Chondrocyte (in vitro differentiated cells): ENCODE results near the gene DNAH17. TPM values are rescaled to one million over a fixed set of nuclear protein-coding genes. Genes with fewer than 3 reads are reported as not detected.

Experiments used
- DNase-seq: peaks from one replicate; pipeline ENCODE4 v3.0.0; 2021; ENCODE audit warnings: mixed read lengths, low spot score
- H3K27ac Mint-ChIP-seq: one replicate; pipeline ENCODE4 v1.8.0; 2021; ENCODE audit warnings: mild to moderate bottlenecking, moderate library complexity, mixed read lengths; ENCODE audit not compliant: unreplicated experiment
- H3K27me3 Mint-ChIP-seq: 2 replicates; pipeline ENCODE4 v1.8.0; 2021; ENCODE audit warnings: low read depth, mixed read lengths
- H3K36me3 Mint-ChIP-seq: 2 replicates; pipeline ENCODE4 v1.8.0; 2021; ENCODE audit warnings: low read depth, mixed read lengths
- H3K4me1 Mint-ChIP-seq: 2 replicates; pipeline ENCODE4 v1.8.0; 2021; ENCODE audit warnings: low read depth, mild to moderate bottlenecking, mixed read lengths
- H3K4me3 Mint-ChIP-seq: one replicate; pipeline ENCODE4 v1.8.0; 2021; ENCODE audit warnings: mild to moderate bottlenecking, moderate library complexity, mixed read lengths; ENCODE audit not compliant: unreplicated experiment
- H3K9me3 Mint-ChIP-seq: 2 replicates; pipeline ENCODE4 v1.8.0; 2021; ENCODE audit warnings: low read depth, mixed read lengths
- CTCF ChIP-seq: fragments of 200-600 bp; sonication (generic); IDR thresholded peaks from 2 replicates; pipeline ENCODE4 v1.5.0; 2021; ENCODE audit warnings: antibody characterized with exemption, mild to moderate bottlenecking, moderate library complexity
- total RNA-seq: library from RNA; stranded (reverse); gene quantifications from 3 replicates; pipeline ENCODE4 v1.2.1, GENCODE V29; 2021

DNAH17 gene
- total RNA-seq, 1 donor from 2014 or later = 0.42 TPM

DNA sequence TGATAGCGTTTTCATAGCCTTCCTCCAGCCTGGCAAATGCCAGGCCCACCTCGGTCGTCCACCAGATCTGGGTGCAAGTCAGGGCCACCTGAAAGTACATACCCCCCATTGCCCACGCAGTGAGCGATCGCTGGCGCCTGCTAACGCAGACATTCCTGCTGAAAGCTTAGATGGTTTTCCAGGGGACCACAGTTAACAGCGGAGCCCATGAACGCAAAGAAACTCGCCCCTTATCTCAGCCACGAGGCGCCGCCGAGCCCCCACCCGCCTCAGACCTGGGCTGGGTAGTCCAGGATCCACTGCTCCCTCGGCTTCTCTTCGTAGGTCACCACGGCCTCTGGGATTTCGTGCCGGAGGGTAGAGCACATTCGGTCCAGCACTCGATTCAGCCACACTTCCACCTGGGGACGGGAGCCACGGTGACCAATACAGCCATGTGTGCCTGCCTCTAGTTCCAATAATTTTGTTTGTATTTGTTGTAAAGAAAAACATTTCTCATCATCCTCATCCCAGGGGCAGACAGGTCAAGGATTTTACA is 74.5 kb downstream of the DNAH17 start:
- DNase-seq = no peak
- no peaks in the 10 kb centered on the region for H3K27me3 Mint-ChIP-seq
- no peaks in the 10 kb centered on the region for H3K9me3 Mint-ChIP-seq
- H3K27ac Mint-ChIP-seq = no peak overlapping the region
- H3K4me1 Mint-ChIP-seq = peaks cover 8% of the 10 kb centered on the region
- no peak for TF ChIP-seq CTCF
- no peak overlapping the region for H3K4me3 Mint-ChIP-seq
- H3K36me3 Mint-ChIP-seq = no peaks in the 10 kb centered on the region

DNA sequence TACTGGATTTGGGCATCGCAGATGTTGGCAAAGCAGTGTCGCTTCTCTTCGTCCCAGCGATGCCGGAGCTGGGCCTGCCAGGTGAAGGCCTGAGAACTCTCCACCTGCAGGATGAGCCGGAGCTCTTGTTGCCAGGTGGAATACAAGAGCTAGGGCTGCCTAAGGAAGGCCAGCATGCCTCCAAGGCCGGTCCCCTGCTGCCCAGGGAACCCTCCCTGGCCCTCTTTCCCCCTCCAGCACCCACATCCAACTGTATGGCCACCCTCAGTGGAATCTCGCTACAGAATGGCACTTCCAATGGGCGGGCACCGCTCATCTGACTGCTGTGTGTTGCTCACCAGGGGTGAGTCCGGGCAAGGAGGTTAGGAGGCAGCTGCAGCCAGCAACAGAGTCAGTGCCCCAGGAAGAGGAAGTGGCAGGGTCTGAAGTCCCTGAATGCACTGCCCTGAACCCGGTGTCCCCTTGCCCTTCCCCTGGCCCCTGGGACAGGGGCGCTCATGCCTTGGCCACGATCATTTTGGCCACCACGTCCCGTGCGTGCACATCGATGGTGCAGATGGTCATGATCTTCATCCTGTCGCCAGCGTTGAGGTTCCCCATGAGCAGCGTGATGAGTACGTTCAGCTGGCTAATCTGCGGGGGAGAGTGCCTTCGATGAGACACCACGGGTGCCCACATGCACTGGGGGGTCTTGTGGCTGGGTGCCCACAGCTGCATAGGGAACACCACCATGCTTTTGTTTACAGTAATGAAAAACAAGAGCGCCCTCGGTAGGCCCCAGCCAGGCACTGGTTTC is 75.8 kb downstream of the DNAH17 start:
- Mint-ChIP-seq H3K27ac (no peak overlapping the region), H3K36me3 (no peaks in the 10 kb centered on the region), H3K27me3 (no peaks in the 10 kb centered on the region), H3K9me3 (no peaks in the 10 kb centered on the region), H3K4me3 (no peak overlapping the region), H3K4me1 (peaks cover 16% of the 10 kb centered on the region)
- no peak for DNase-seq
- no peak for TF ChIP-seq CTCF

DNA sequence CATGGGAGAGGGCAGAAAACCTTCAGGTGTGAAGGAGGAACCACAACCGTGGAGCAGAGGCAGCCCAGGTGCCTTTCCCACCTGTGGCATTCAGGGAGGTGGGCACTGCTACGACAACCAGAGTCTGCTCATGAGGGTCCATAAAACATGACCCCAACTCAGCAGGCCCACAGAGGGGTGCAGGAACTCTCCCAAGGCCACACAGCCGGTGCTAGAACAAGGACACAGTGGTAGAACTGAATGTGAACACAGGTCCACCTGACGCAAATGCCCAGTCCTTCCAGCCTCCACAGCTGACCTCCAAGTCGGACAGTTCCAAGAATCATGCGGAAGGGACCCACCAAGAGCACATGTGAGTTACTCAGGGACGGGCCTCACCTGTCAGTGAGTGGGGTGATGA is 76.4 kb downstream of the DNAH17 start:
- no peak overlapping the region for H3K27ac Mint-ChIP-seq
- H3K4me1 Mint-ChIP-seq = peaks cover 16% of the 10 kb centered on the region
- H3K9me3 Mint-ChIP-seq = no peaks in the 10 kb centered on the region
- no peaks in the 10 kb centered on the region for H3K27me3 Mint-ChIP-seq
- no peak for TF ChIP-seq CTCF
- no peak for DNase-seq
- H3K4me3 Mint-ChIP-seq = no peak overlapping the region
- H3K36me3 Mint-ChIP-seq = no peaks in the 10 kb centered on the region

- Mint-ChIP-seq H3K9me3 (no peaks in the 10 kb centered on the region), H3K36me3 (no peaks in the 10 kb centered on the region), H3K27ac (no peak overlapping the region), H3K4me1 (peaks cover 13% of the 10 kb centered on the region), H3K4me3 (no peak overlapping the region), H3K27me3 (no peaks in the 10 kb centered on the region)
- TF ChIP-seq CTCF = no peak
- DNase-seq = no peak
These were observed 77.3 kb downstream of the DNAH17 start for GRCh38 chr17:78499715-78500540.

GRCh38 chr17:78498848-78499247 is 78.3 kb downstream of the DNAH17 start:
- no peak overlapping the region for H3K27ac Mint-ChIP-seq
- no peak for TF ChIP-seq CTCF
- H3K36me3 Mint-ChIP-seq = no peaks in the 10 kb centered on the region
- no peaks in the 10 kb centered on the region for H3K9me3 Mint-ChIP-seq
- no peaks in the 10 kb centered on the region for H3K27me3 Mint-ChIP-seq
- no peak overlapping the region for H3K4me3 Mint-ChIP-seq
- peaks cover 13% of the 10 kb centered on the region for H3K4me1 Mint-ChIP-seq
- no peak for DNase-seq
